Measurements from ENCODE around the gene ZNF766. TPM values are rescaled to one million over a fixed set of nuclear protein-coding genes. Genes with fewer than 3 reads are reported as not detected.
A peak's percentile ranks its signal among the peaks of the same experiment; 100 is the strongest.

Gene ZNF766
- total and polyA plus RNA-seq, 2 of the 13 experiments (the other 11 are each of a cell fraction or from before 2014, with no cell fraction given) = 5.2 to 10.3 TPM

DNA sequence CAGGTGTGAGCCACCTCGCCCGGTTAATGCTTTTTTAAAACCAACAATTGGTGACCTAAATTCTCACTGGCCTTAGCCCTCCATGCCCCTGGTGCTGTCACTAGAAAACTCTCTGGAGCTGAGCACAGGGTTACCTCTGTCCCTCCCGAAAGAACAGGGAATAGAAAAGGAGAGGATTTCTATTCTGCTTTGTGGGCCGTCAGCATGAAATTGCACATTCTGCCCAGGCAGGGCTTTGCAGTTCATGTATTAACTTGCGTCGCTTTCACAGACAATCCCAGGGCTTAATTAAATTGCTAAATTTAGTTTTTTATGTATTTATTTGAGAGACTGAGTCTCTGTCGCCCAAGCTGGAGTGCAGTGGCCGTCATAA, 27.0 kb downstream of the ZNF766 start:
- H3K36me3 ChIP-seq (replicated peaks in 1 of 2; ENCODE audit: control insufficient read depth in 1 of 2, insufficient read depth in 2 of 2, low read length in 2 of 2) = peaks cover 6 to 16% of the 10 kb centered on the region in 2 experiments; a peak in 4 of 5 replicates
- H3K79me2 ChIP-seq (ENCODE audit: insufficient read depth, low read length) = peaks cover 14% of the 10 kb centered on the region
- H3K4me1 ChIP-seq (ENCODE audit: insufficient read depth, low read length) = peaks cover 9% of the 10 kb centered on the region
- 0 out of 2 replicates have a peak, but pooled peaks have one; percentile 2 for TF ChIP-seq ATF2 (CRISPR knock-in tag; IDR thresholded peaks at IDR 0.05)
- TF ChIP-seq CERS6 (CRISPR knock-in tag; IDR thresholded peaks at IDR 0.05) = no peak
- 0 out of 2 replicates have a peak, but pooled peaks have one; percentile 14 for TF ChIP-seq ZXDC (CRISPR knock-in tag; IDR thresholded peaks at IDR 0.05)
- in situ Hi-C loops (cut with HindIII; ENCODE audit: extremely low pct_ligation_motif_present, low pct_unique_long_range_greater_than_20kb) = no loop called here
- H3K9me3 ChIP-seq (ENCODE audit: low read length) = no peaks in the 10 kb centered on the region
- no peaks in the 10 kb centered on the region for H4K20me1 ChIP-seq (ENCODE audit: insufficient read depth, low read length)
- no TSS peak for BruUV-seq (replicated peaks)
- FAIRE-seq (no peak), ATAC-seq (peak; percentile 42), DNase-seq (ENCODE audit: low spot score) (peak; percentile 6)
- peak overlapping the region; percentile 59 for H3K9ac ChIP-seq (ENCODE audit: insufficient read depth, low read depth, low read length)
- H3K27me3 ChIP-seq (ENCODE audit: control insufficient read depth in 1 of 2, insufficient read depth in 2 of 2, low read length in 2 of 2) = no peaks in the 10 kb centered on the region; a peak in 1 of 5 replicates
- H3K4me2 ChIP-seq (ENCODE audit: low read depth, low read length) = peak overlapping the region; percentile 84
- WGBS (ENCODE audit: low lambda C conversion rate) = 12% methylated on average over 8 of the region's 8 CpGs
- peak overlapping the region; percentile 43 for H3K27ac ChIP-seq (ENCODE audit: extremely low read length, insufficient read depth, low read length)
- peak overlapping the region; percentile 69 to 99 (median 89) for H3K4me3 ChIP-seq (replicated peaks in 1 of 3; ENCODE audit: insufficient read depth in 1 of 3, low read depth in 2 of 3, low read length in 3 of 3)
- intact Hi-C loops (cut with micrococcal nuclease; ENCODE audit: unreplicated experiment) = loop anchor here (10.0 kb wide), 1 partner anchor 1732 kb away; the partner anchor contains the start of gene LRRC4B
- H2AFZ ChIP-seq (ENCODE audit: low read length) = peak overlapping the region; percentile 63
- CTCF ChIA-PET (ENCODE audit: low intra/inter-chr PET ratio, low total read pairs) = no interaction called here
- POLR2A ChIA-PET = no interaction called here
